Kidney (tissue), 14 donors: ENCODE measurements around the gene MINDY2. TPM values are rescaled to one million over a fixed set of nuclear protein-coding genes. Genes with fewer than 3 reads are reported as not detected.

ENCODE experiments used
- DNase-seq, 5 donors: peaks; one replicate each; pipeline ENCODE4 v3.0.0-alpha.2; 2013 to 2020
- FAIRE-seq: peaks from 2 replicates; lab custom pipeline; 2012; peaks lifted over from hg19 to GRCh38; lab: Jason Lieb, UNC
- H3K27ac ChIP-seq, 2 donors: one replicate each; pipeline ENCODE4 v1.7.0; 2013; ENCODE audit warnings: low read depth in 2 of 2, low read length in 2 of 2, inconsistent platforms in 1 of 2
- H3K27me3 ChIP-seq: one replicate; pipeline ENCODE4 v1.7.1; 2013; ENCODE audit warnings: low read length, inconsistent platforms; ENCODE audit not compliant: control insufficient read depth, insufficient read depth
- H3K36me3 ChIP-seq, 3 donors: one replicate each; pipeline versions ENCODE4 v1.7.0 to v1.7.1; 2013; ENCODE audit warnings: low read length in 3 of 3, control low read depth in 1 of 3, inconsistent platforms in 1 of 3; ENCODE audit not compliant: insufficient read depth in 3 of 3, control insufficient read depth in 2 of 3
- H3K4me1 ChIP-seq, 3 donors: one replicate each; pipeline versions ENCODE4 v1.7.0 to v1.7.1; 2013; ENCODE audit warnings: low read length in 3 of 3, inconsistent platforms in 1 of 3, low read depth in 1 of 3; ENCODE audit not compliant: control insufficient read depth in 2 of 3, insufficient read depth in 2 of 3
- H3K4me3 ChIP-seq, 3 donors: one replicate each; pipeline versions ENCODE4 v1.7.0 to v1.8.1; 2013; ENCODE audit warnings: low read length in 3 of 3, control low read depth in 1 of 3, inconsistent platforms in 1 of 3
- H3K9ac ChIP-seq, 3 donors: one replicate each; pipeline versions ENCODE4 v1.7.0 to v1.7.1; 2013; ENCODE audit warnings: low read length in 3 of 3, control low read depth in 1 of 3, inconsistent platforms in 1 of 3
- H3K9me3 ChIP-seq, 3 donors: one replicate each; pipeline versions ENCODE4 v1.7.0 to v1.7.1; 2013; ENCODE audit warnings: low read length in 3 of 3, control low read depth in 1 of 3, inconsistent platforms in 1 of 3; ENCODE audit not compliant: control insufficient read depth in 2 of 3, insufficient read depth in 1 of 3
- CTCF ChIP-seq: IDR thresholded peaks from 3 replicates; pipeline ENCODE4 v1.5.1; 2012; ENCODE audit warnings: mild to moderate bottlenecking, moderate library complexity, borderline replicate concordance; ENCODE audit not compliant: insufficient read depth; ENCODE audit errors: extremely low read depth
- intact Hi-C: fragments of 100-400 bp; cut with DNase I; formaldehyde crosslinking; loops from one replicate; pipeline ENCODE4 v1.11.1; 2022
- polyA plus RNA-seq: library from polyadenylated mRNA; stranded (reverse); fragments of 350-450 nt; fragmentation: Illumina TruSeq; extraction: RNeasy Lipid Tissue Mini Kit (QIAGEN cat#74804); gene quantifications from one replicate; pipeline ENCODE4 v1.2.3, GENCODE V29; 2014; ENCODE audit warnings: low read depth, low replicate concordance; ENCODE audit not compliant: insufficient read depth
- total RNA-seq: library from RNA; stranded (reverse); fragmentation: NEBNext Ultra II Directional; extraction: Animal tissue kit (Norgen Biotek cat#: 25700); gene quantifications from one replicate; pipeline ENCODE4 v1.2.1, GENCODE V29; 2021
- donor health status: control.
- donor health status: control.
- donor health status: control.
- donor health status: control.
- donor health status: control.
- donor health status: DM: yes; HTN: yes; CAD: no.
- donor health status: Normal renal cell carcinoma (clear cell type).

The MINDY2 gene
- total and polyA plus RNA-seq, 2 donors from 2014 or later = 5.1 to 31.7 TPM

GRCh38 chr15:58876306-58877106 lies 105.4 kb downstream of the MINDY2 start:
- Histone ChIP-seq H3K4me3 (no peak overlapping the region), H3K27me3 (no peaks in the 10 kb centered on the region), H3K9ac (no peak overlapping the region), H3K27ac (no peak overlapping the region), H3K9me3 (no peaks in the 10 kb centered on the region), H3K4me1 (no peaks in the 10 kb centered on the region), H3K36me3 (peaks cover 0 to 29% (median 11%) of the 10 kb centered on the region in 3 donors)
- DNase-seq = no peak
- intact Hi-C loops = no loop called here
- FAIRE-seq = no peak
- no peak for TF ChIP-seq CTCF

- intact Hi-C loops = no loop called here
- H3K36me3 ChIP-seq = peaks cover 6 to 42% (median 19%) of the 10 kb centered on the region in 3 donors
These were observed 107.1 kb downstream of the MINDY2 start for GRCh38 chr15:58877999-58878825.

GRCh38 chr15:58880320-58880719 lies 109.2 kb downstream of the MINDY2 start:
- FAIRE-seq = no peak
- Histone ChIP-seq H3K9me3 (no peaks in the 10 kb centered on the region), H3K27me3 (no peaks in the 10 kb centered on the region), H3K27ac (no peak overlapping the region), H3K9ac (no peak overlapping the region), H3K4me3 (no peak overlapping the region), H3K4me1 (no peaks in the 10 kb centered on the region), H3K36me3 (peaks cover 6 to 56% (median 27%) of the 10 kb centered on the region in 3 donors)
- intact Hi-C loops = no loop called here
- no peak for DNase-seq
- TF ChIP-seq CTCF = no peak

More at GRCh38 chr15:58877999-58878825, 107.1 kb downstream of the MINDY2 start:
- no peak for TF ChIP-seq CTCF
- no peak for FAIRE-seq
- no peak overlapping the region for H3K4me3 ChIP-seq
- no peaks in the 10 kb centered on the region for H3K4me1 ChIP-seq
- H3K27me3 ChIP-seq = no peaks in the 10 kb centered on the region
- no peak overlapping the region for H3K9ac ChIP-seq
- no peaks in the 10 kb centered on the region for H3K9me3 ChIP-seq
- H3K27ac ChIP-seq = no peak overlapping the region
- DNase-seq = no peak
